Keratinocyte (primary cell): ENCODE results near the gene ATAD2B. TPM values are rescaled to one million over a fixed set of nuclear protein-coding genes. Genes with fewer than 3 reads are reported as not detected.

Experiments
- DNase-seq: peaks from one replicate; pipeline ENCODE4 v3.0.0-alpha.2; 2011; ENCODE audit warnings: low read depth, missing footprints, low spot score
- FAIRE-seq: peaks from 2 replicates; lab custom pipeline; 2011; peaks lifted over from hg19 to GRCh38; lab: Jason Lieb, UNC
- H2AFZ ChIP-seq: 2 replicates; pipeline ENCODE4 v1.6.0; 2012; ENCODE audit warnings: low read length, control low read depth, inconsistent platforms; ENCODE audit not compliant: control insufficient read depth
- H3K27ac ChIP-seq: 2 replicates; pipeline ENCODE4 v1.5.1; 2011; ENCODE audit warnings: low read length; ENCODE audit not compliant: control insufficient read depth, insufficient read depth
- H3K27me3 ChIP-seq: 3 replicates; pipeline ENCODE4 v1.6.0; 2011; ENCODE audit warnings: low read length; ENCODE audit not compliant: control insufficient read depth, insufficient read depth; ENCODE audit errors: extremely low read depth
- H3K36me3 ChIP-seq, 2 experiments: 2 replicates in 1 of 2; 3 replicates in 1 of 2; pipeline ENCODE4 v1.5.1; 2011; ENCODE audit warnings: low read length in 2 of 2, mild to moderate bottlenecking in 1 of 2; ENCODE audit not compliant: control insufficient read depth in 2 of 2, insufficient read depth in 2 of 2; ENCODE audit errors: extremely low read depth in 1 of 2
- H3K4me1 ChIP-seq: 3 replicates; pipeline ENCODE4 v1.5.1; 2011; ENCODE audit warnings: low read length; ENCODE audit not compliant: control insufficient read depth, insufficient read depth; ENCODE audit errors: extremely low read depth
- H3K4me2 ChIP-seq: 3 replicates; pipeline ENCODE4 v1.6.0; 2011; ENCODE audit warnings: low read depth, low read length; ENCODE audit not compliant: control insufficient read depth, insufficient read depth; ENCODE audit errors: extremely low read depth
- H3K4me3 ChIP-seq, 3 experiments: fragments of 200-600 bp in 1 of 3; sonication (generic) in 1 of 3; 2 replicates in 2 of 3; 3 replicates in 1 of 3; pipeline ENCODE4 v1.5.1; 2011 to 2016; ENCODE audit warnings: low read length in 3 of 3, mild to moderate bottlenecking in 3 of 3, control low read depth in 2 of 3, inconsistent platforms in 1 of 3, low read depth in 1 of 3, mixed read lengths in 1 of 3, mixed run types in 1 of 3, moderate library complexity in 1 of 3; ENCODE audit not compliant: control insufficient read depth in 2 of 3, insufficient read depth in 2 of 3; ENCODE audit errors: extremely low read depth in 1 of 3
- H3K79me2 ChIP-seq: 2 replicates; pipeline ENCODE4 v1.6.0; 2012; ENCODE audit warnings: low read length; ENCODE audit not compliant: control insufficient read depth, insufficient read depth
- H3K9ac ChIP-seq: 3 replicates; pipeline ENCODE4 v1.6.0; 2011; ENCODE audit warnings: low read length; ENCODE audit not compliant: control insufficient read depth, insufficient read depth; ENCODE audit errors: extremely low read depth
- H3K9me1 ChIP-seq: 3 replicates; pipeline ENCODE4 v1.6.0; 2011; ENCODE audit warnings: low read length; ENCODE audit not compliant: control insufficient read depth, insufficient read depth; ENCODE audit errors: extremely low read depth
- H3K9me3 ChIP-seq: 2 replicates; pipeline ENCODE4 v1.5.1; 2012; ENCODE audit warnings: low read depth, low read length; ENCODE audit not compliant: control insufficient read depth
- H4K20me1 ChIP-seq: 3 replicates; pipeline ENCODE4 v1.6.0; 2011; ENCODE audit warnings: low read length; ENCODE audit not compliant: control insufficient read depth, insufficient read depth; ENCODE audit errors: extremely low read depth
- EZH2 ChIP-seq: IDR thresholded peaks from one replicate; pipeline ENCODE4 v1.6.1; 2012; ENCODE audit warnings: inconsistent platforms, mild to moderate bottlenecking, low read length, moderate library complexity
- dilution Hi-C: fragments of 300-500 bp; cut with MboI; formaldehyde crosslinking; loops from one replicate; pipeline ENCODE4 v1.7.0; 2020; ENCODE audit warnings: low sequenced_read_pairs; ENCODE audit not compliant: extremely low pct_ligation_motif_present
- polyA plus RNA-seq, 5 experiments: library from polyadenylated mRNA; depleted of rRNA in 3 of 5; stranded (reverse) in 3 of 5; stranded (forward) in 1 of 5; unstranded in 1 of 5; fragments of >200 nt; gene quantifications; 1 replicate in 1 of 5; 2 replicates in 3 of 5; 3 replicates in 1 of 5; pipeline versions ENCODE4 v1.2.1 to v1.2.3, GENCODE V29; 2011 to 2012; ENCODE audit warnings: missing spikeins in 2 of 5, low read depth in 1 of 5, low replicate concordance in 1 of 5
- TF ChIP-seq, protein P1 (sequence below), 3 experiments: IDR thresholded peaks in 1 of 3; conservative IDR thresholded peaks in 1 of 3; optimal IDR thresholded peaks in 1 of 3; 2 replicates in 2 of 3; 3 replicates in 1 of 3; pipeline versions ENCODE3 to v1.5.1; 2011; ENCODE audit warnings: low read length in 3 of 3, mild to moderate bottlenecking in 3 of 3, moderate library complexity in 2 of 3, control low read depth in 1 of 3, inconsistent platforms in 1 of 3; ENCODE audit not compliant: insufficient read depth in 2 of 3; ENCODE audit errors: extremely low read depth in 1 of 3

ATAD2B gene
- polyA plus RNA-seq, 1 donor (not counting 4 experiments of a cell fraction or from before 2014, with no cell fraction given) = 4.4 TPM

DNA sequence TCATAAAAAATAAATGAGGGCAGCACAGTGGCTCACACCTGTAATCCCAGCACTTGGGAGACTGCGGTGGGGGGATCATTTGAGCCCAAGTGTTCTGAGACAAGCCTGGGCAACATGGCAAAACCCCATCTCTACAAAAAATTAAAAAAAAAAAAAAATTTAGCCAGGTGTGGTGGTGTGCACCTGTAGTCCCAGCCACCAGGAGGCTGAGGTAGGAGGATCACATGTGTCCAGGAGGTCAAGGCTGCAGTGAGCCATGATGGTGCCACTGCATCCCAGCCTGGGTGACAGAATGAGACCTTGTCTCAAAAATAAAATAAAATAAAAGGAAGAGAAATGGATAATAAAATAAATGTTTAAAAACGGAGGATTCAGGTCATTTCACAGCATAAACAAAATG is 113.5 kb downstream of the ATAD2B start:
- no peak for FAIRE-seq
- DNase-seq = no peak
- H3K4me1 ChIP-seq = no peaks in the 10 kb centered on the region
- H4K20me1 ChIP-seq = no peaks in the 10 kb centered on the region
- H3K9me1 ChIP-seq = no peaks in the 10 kb centered on the region
- H3K27ac ChIP-seq = no peak overlapping the region
- no peak overlapping the region for H3K4me3 ChIP-seq
- dilution Hi-C loops = no loop called here
- no peak overlapping the region for H3K9ac ChIP-seq
- peaks cover 0 to 4% of the 10 kb centered on the region in 2 experiments for H3K36me3 ChIP-seq
- H3K27me3 ChIP-seq = no peaks in the 10 kb centered on the region
- H3K9me3 ChIP-seq = no peaks in the 10 kb centered on the region
- no peaks in the 10 kb centered on the region for H3K79me2 ChIP-seq
- H2AFZ ChIP-seq = no peak overlapping the region
- TF ChIP-seq, protein P1, sequence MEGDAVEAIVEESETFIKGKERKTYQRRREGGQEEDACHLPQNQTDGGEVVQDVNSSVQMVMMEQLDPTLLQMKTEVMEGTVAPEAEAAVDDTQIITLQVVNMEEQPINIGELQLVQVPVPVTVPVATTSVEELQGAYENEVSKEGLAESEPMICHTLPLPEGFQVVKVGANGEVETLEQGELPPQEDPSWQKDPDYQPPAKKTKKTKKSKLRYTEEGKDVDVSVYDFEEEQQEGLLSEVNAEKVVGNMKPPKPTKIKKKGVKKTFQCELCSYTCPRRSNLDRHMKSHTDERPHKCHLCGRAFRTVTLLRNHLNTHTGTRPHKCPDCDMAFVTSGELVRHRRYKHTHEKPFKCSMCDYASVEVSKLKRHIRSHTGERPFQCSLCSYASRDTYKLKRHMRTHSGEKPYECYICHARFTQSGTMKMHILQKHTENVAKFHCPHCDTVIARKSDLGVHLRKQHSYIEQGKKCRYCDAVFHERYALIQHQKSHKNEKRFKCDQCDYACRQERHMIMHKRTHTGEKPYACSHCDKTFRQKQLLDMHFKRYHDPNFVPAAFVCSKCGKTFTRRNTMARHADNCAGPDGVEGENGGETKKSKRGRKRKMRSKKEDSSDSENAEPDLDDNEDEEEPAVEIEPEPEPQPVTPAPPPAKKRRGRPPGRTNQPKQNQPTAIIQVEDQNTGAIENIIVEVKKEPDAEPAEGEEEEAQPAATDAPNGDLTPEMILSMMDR (optimal IDR thresholded peaks at IDR 0.05 in 1 of 3, IDR thresholded peaks at IDR 0.05 in 1 of 3, conservative IDR thresholded peaks at IDR 0.05 in 1 of 3; ENCODE audit: extremely low read depth in 1 of 3, insufficient read depth in 2 of 3, low read length in 3 of 3) = no peak
- TF ChIP-seq EZH2 = no peak
- H3K4me2 ChIP-seq = no peak overlapping the region

DNA sequence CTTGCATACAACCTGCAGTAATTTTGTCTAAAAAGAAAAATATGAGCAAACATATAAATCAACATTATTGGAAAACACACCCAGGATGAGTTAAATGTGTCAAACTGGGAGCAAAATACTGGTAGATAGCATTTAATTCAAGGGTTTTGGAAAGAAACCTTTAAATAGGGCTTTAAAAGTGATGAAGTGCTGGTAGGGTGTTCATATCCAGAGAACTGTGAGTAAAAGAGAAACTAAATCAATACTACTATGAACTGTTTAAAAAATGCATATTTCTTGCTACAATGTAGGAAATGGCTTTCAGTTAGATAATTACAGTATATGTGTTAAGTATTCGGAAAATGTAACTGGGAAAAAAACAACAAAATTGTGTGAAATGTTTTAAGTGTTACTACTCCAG is 117.8 kb downstream of the ATAD2B start:
- no peaks in the 10 kb centered on the region for H3K9me1 ChIP-seq
- no peak overlapping the region for H3K4me3 ChIP-seq
- H3K79me2 ChIP-seq = no peaks in the 10 kb centered on the region
- no peaks in the 10 kb centered on the region for H3K9me3 ChIP-seq
- FAIRE-seq (no peak), DNase-seq (no peak)
- no peak overlapping the region for H3K9ac ChIP-seq
- TF ChIP-seq EZH2 = no peak
- TF ChIP-seq, protein P1 (optimal IDR thresholded peaks at IDR 0.05 in 1 of 3, IDR thresholded peaks at IDR 0.05 in 1 of 3, conservative IDR thresholded peaks at IDR 0.05 in 1 of 3; ENCODE audit: extremely low read depth in 1 of 3, insufficient read depth in 2 of 3, low read length in 3 of 3) = no peak
- H3K4me1 ChIP-seq = peaks cover 11% of the 10 kb centered on the region
- peaks cover 0 to 4% of the 10 kb centered on the region in 2 experiments for H3K36me3 ChIP-seq
- no peaks in the 10 kb centered on the region for H4K20me1 ChIP-seq
- no peak overlapping the region for H2AFZ ChIP-seq
- H3K27me3 ChIP-seq = no peaks in the 10 kb centered on the region
- dilution Hi-C loops = no loop called here
- H3K4me2 ChIP-seq = no peak overlapping the region
- no peak overlapping the region for H3K27ac ChIP-seq
